GM23248 (cell line): ENCODE measurements around the gene TXNRD2.

Experiments
- EZH2 ChIP-seq: fragments of 200-600 bp; sonication (generic); IDR thresholded peaks from 2 replicates; pipeline ENCODE4 v1.6.1; 2018; ENCODE audit warnings: antibody characterized with exemption, mild to moderate bottlenecking; ENCODE audit not compliant: insufficient read depth, poor library complexity, severe bottlenecking
- EZH2phosphoT487 ChIP-seq: fragments of 200-600 bp; sonication (generic); IDR thresholded peaks from 2 replicates; pipeline ENCODE4 v1.6.1; 2018; ENCODE audit warnings: antibody characterized with exemption, moderate library complexity, mild to moderate bottlenecking, low read depth; ENCODE audit not compliant: insufficient read depth

GRCh38 chr22:19827341-19828034 is 114.1 kb downstream of the TXNRD2 start:
- TF ChIP-seq EZH2phosphoT487 (no peak), EZH2 (no peak)
